Mammary epithelial cell (primary cell): Measurements from ENCODE around the gene PHC2.

Experiments used
- EZH2 ChIP-seq: IDR thresholded peaks from 2 replicates; pipeline ENCODE4 v1.6.1; 2012; ENCODE audit warnings: low read length, inconsistent platforms, borderline replicate concordance
- TF ChIP-seq, protein P1 (sequence below), 2 donors: IDR thresholded peaks in 1 of 2; conservative IDR thresholded peaks in 1 of 2; 2 replicates each; pipeline ENCODE4 v1.5.1; 2011 to 2012; ENCODE audit warnings: inconsistent platforms in 2 of 2, low read length in 2 of 2, mild to moderate bottlenecking in 2 of 2, control low read depth in 1 of 2, low read depth in 1 of 2; ENCODE audit not compliant: insufficient read depth in 1 of 2; ENCODE audit errors: extremely low read depth in 1 of 2

DNA sequence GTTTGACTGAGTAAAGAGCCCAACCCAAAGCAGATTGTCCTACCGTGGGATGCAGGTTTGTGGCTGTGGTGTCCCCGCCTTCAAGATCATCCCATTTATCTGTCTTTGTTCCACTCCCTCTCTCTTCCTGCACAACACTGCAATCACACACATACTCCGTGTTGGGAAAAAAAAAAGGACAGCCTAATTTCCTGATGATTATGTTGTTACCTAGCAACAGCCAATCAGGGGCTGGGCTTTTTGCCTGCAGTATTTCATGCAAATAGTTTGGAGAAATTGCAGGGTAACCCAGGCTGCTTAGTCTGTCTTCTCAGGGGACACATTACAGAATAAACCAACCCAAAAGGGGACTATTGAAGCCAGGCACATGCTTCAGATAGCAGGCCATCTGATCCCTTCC lies 38.3 kb downstream of the PHC2 start:
- TF ChIP-seq, protein P1, sequence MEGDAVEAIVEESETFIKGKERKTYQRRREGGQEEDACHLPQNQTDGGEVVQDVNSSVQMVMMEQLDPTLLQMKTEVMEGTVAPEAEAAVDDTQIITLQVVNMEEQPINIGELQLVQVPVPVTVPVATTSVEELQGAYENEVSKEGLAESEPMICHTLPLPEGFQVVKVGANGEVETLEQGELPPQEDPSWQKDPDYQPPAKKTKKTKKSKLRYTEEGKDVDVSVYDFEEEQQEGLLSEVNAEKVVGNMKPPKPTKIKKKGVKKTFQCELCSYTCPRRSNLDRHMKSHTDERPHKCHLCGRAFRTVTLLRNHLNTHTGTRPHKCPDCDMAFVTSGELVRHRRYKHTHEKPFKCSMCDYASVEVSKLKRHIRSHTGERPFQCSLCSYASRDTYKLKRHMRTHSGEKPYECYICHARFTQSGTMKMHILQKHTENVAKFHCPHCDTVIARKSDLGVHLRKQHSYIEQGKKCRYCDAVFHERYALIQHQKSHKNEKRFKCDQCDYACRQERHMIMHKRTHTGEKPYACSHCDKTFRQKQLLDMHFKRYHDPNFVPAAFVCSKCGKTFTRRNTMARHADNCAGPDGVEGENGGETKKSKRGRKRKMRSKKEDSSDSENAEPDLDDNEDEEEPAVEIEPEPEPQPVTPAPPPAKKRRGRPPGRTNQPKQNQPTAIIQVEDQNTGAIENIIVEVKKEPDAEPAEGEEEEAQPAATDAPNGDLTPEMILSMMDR (conservative IDR thresholded peaks at IDR 0.05 in 1 of 2, IDR thresholded peaks at IDR 0.05 in 1 of 2; ENCODE audit: extremely low read depth in 1 of 2, insufficient read depth in 1 of 2, low read depth in 1 of 2, low read length in 2 of 2) = no peak
- TF ChIP-seq EZH2 = no peak
